HCT116 (cell line): ENCODE measurements around the gene GABRQ. TPM values are rescaled to one million over a fixed set of nuclear protein-coding genes. Genes with fewer than 3 reads are reported as not detected.

Source experiments
- ATAC-seq: fragments of 200-7000 bp; cut with Tn5 transposase; 2 replicates; pipeline ENCODE4 v1.9.1; 2020; ENCODE audit warnings: mild to moderate bottlenecking, moderate library complexity
- BruUV-seq: library from RNA; stranded (reverse); fragments of 400-500 nt; replicated peaks from 2 replicates; lab custom pipeline; 2021; lab: Mats Ljungman, UMichigan
- CTCF ChIA-PET: fragments of 300-600 bp; sonication (Branson Sonifier 250); formaldehyde crosslinking; loops from one replicate; lab custom pipeline; 2021; ENCODE audit warnings: antibody characterized with exemption; lab: Charles Lee
- POLR2A ChIA-PET: fragments of 300-600, 350-600 bp; sonication (Branson Sonifier 250); formaldehyde crosslinking; loops from one replicate; lab custom pipeline; 2021; ENCODE audit warnings: antibody characterized with exemption; lab: Charles Lee
- RAD21 ChIA-PET, 2 experiments: fragments of 300-600 bp; sonication (Branson Sonifier 250); formaldehyde crosslinking; loops; one replicate each; lab custom pipeline; 2023; ENCODE audit warnings: low total read pairs in 2 of 2; ENCODE audit not compliant: uncharacterized antibody in 2 of 2, unreplicated experiment in 2 of 2, low non-redundant PET in 1 of 2; lab: Charles Lee
- DNase-seq: peaks from one replicate; pipeline ENCODE4 v3.0.0-alpha.2; 2010; ENCODE audit warnings: low read depth, low spot score
- H2AFZ ChIP-seq: fragments of 200-600 bp; shearing (Covaris generic), sonication (generic); 2 replicates; pipeline ENCODE4 v1.6.1; 2017; ENCODE audit warnings: low read depth, mixed run types, mixed read lengths, antibody characterized with exemption, low read length; ENCODE audit not compliant: poor library complexity, severe bottlenecking
- H3K27ac ChIP-seq: 2 replicates; pipeline ENCODE4 v1.5.1; 2012; ENCODE audit warnings: low read depth, low read length
- H3K27me3 ChIP-seq: fragments of 200-600 bp; sonication (generic); 2 replicates; pipeline ENCODE4 v1.6.1; 2016; ENCODE audit warnings: mixed run types, low read length, mixed read lengths; ENCODE audit not compliant: insufficient read depth
- H3K36me3 ChIP-seq, 2 experiments: fragments of 200-500 bp in 1 of 2; fragments of 200-600 bp in 1 of 2; sonication (Bioruptor generic) in 1 of 2; sonication (generic) in 1 of 2; 2 replicates each; pipeline versions ENCODE4 v1.5.1 to v1.6.1; 2014 to 2016; ENCODE audit warnings: low read length in 2 of 2, inconsistent platforms in 1 of 2, mixed read lengths in 1 of 2, mixed run types in 1 of 2; ENCODE audit not compliant: insufficient read depth in 2 of 2, control insufficient read depth in 1 of 2
- H3K4me1 ChIP-seq, 2 experiments: fragments of 200-600 bp in 1 of 2; sonication (generic) in 1 of 2; 2 replicates each; pipeline versions ENCODE4 v1.5.1 to v1.6.1; 2012 to 2017; ENCODE audit warnings: low read length in 2 of 2, inconsistent platforms in 1 of 2, mild to moderate bottlenecking in 1 of 2, mixed read lengths in 1 of 2, mixed run types in 1 of 2, moderate library complexity in 1 of 2; ENCODE audit not compliant: insufficient read depth in 2 of 2, control insufficient read depth in 1 of 2
- H3K4me2 ChIP-seq: fragments of 200-600 bp; sonication (generic); 2 replicates; pipeline ENCODE4 v1.6.1; 2017; ENCODE audit warnings: mixed run types, low read length, mixed read lengths
- H3K4me3 ChIP-seq, 2 experiments: fragments of 200-600 bp in 1 of 2; sonication (generic) in 1 of 2; replicated peaks in 1 of 2; 2 replicates each; pipeline ENCODE4 v1.5.1; 2011 to 2016; ENCODE audit warnings: low read length in 2 of 2, control low read depth in 1 of 2, low read depth in 1 of 2, mild to moderate bottlenecking in 1 of 2, mixed read lengths in 1 of 2, mixed run types in 1 of 2
- H3K79me2 ChIP-seq: fragments of 200-600 bp; sonication (generic); 2 replicates; pipeline ENCODE4 v1.6.1; 2017; ENCODE audit warnings: mild to moderate bottlenecking, mixed run types, low read length, moderate library complexity, mixed read lengths; ENCODE audit not compliant: insufficient read depth
- H3K9ac ChIP-seq: fragments of 200-600 bp; sonication (generic); 2 replicates; pipeline ENCODE4 v1.6.1; 2016; ENCODE audit warnings: low read length, mixed read lengths
- H3K9me2 ChIP-seq: fragments of 200-600 bp; sonication (generic), shearing (Covaris generic); 2 replicates; pipeline ENCODE4 v1.6.1; 2017; ENCODE audit warnings: mixed run types, mild to moderate bottlenecking, moderate library complexity; ENCODE audit not compliant: insufficient read depth
- H3K9me3 ChIP-seq, 2 experiments: fragments of 200-500 bp in 1 of 2; fragments of 200-600 bp in 1 of 2; sonication (Bioruptor generic) in 1 of 2; sonication (generic) in 1 of 2; 2 replicates each; pipeline ENCODE4 v1.6.1; 2014 to 2017; ENCODE audit warnings: low read length in 2 of 2, mixed read lengths in 2 of 2, inconsistent platforms in 1 of 2, low read depth in 1 of 2, mild to moderate bottlenecking in 1 of 2, mixed run types in 1 of 2, moderate library complexity in 1 of 2; ENCODE audit not compliant: control insufficient read depth in 1 of 2, insufficient read depth in 1 of 2
- H4K20me1 ChIP-seq: fragments of 200-600 bp; sonication (generic), shearing (Covaris generic); 2 replicates; pipeline ENCODE4 v1.6.1; 2017; ENCODE audit warnings: mixed run types, mild to moderate bottlenecking, moderate library complexity; ENCODE audit not compliant: insufficient read depth
- CTCF ChIP-seq, 3 experiments: fragments of 200-600 bp in 1 of 3; sonication (generic) in 1 of 3; IDR thresholded peaks in 2 of 3; conservative IDR thresholded peaks in 1 of 3; 2 replicates each; pipeline ENCODE4 v1.5.1; 2012 to 2017; ENCODE audit warnings: low read depth in 2 of 3, low read length in 2 of 3, antibody characterized with exemption in 1 of 3, borderline replicate concordance in 1 of 3, control low read depth in 1 of 3, mild to moderate bottlenecking in 1 of 3, mixed read lengths in 1 of 3, mixed run types in 1 of 3, moderate library complexity in 1 of 3; ENCODE audit not compliant: insufficient read depth in 1 of 3
- EZH2phosphoT487 ChIP-seq: fragments of 200-600 bp; IDR thresholded peaks from 2 replicates; pipeline ENCODE4 v1.6.1; 2018; ENCODE audit warnings: antibody characterized with exemption, borderline replicate concordance
- MAX ChIP-seq: IDR thresholded peaks from 2 replicates; pipeline ENCODE4 v1.6.1; 2012
- SIN3A ChIP-seq: IDR thresholded peaks from 2 replicates; pipeline ENCODE4 v1.6.1; 2012; ENCODE audit warnings: low read depth
- SP1 ChIP-seq: IDR thresholded peaks from 2 replicates; pipeline ENCODE4 v1.6.1; 2012; ENCODE audit warnings: low read depth
- YY1 ChIP-seq: IDR thresholded peaks from 2 replicates; pipeline ENCODE4 v1.6.1; 2011; ENCODE audit warnings: low read length, low read depth, moderate library complexity, mild to moderate bottlenecking; ENCODE audit not compliant: insufficient replicate concordance; ENCODE audit errors: extremely low read depth
- ZBTB33 ChIP-seq: IDR thresholded peaks from 2 replicates; pipeline ENCODE4 v1.6.1; 2011; ENCODE audit warnings: mild to moderate bottlenecking, low read length, moderate library complexity; ENCODE audit not compliant: insufficient replicate concordance; ENCODE audit errors: extremely low read depth
- ZFX ChIP-seq: fragments of 450-650 bp; IDR thresholded peaks from 2 replicates; pipeline ENCODE4 v1.6.1; 2017
- ZNF274 ChIP-seq: fragments of 200-500 bp; sonication (Bioruptor generic); IDR thresholded peaks from 2 replicates; pipeline ENCODE4 v1.6.1; 2014; ENCODE audit warnings: mild to moderate bottlenecking, low read depth, low read length, inconsistent platforms
- intact Hi-C: fragments of 100-400 bp; cut with micrococcal nuclease; formaldehyde crosslinking; loops from 2 replicates; pipeline ENCODE4 v1.10.0; 2022
- total RNA-seq: library from RNA; stranded (reverse); gene quantifications from one replicate; pipeline ENCODE4 v1.2.1, GENCODE V29; 2021; ENCODE audit not compliant: unreplicated experiment

Gene GABRQ
- total RNA-seq, 1 experiment from 2014 or later, result 4.2 TPM

GRCh38 chrX:152656890-152657289, 19.2 kb downstream of the GABRQ start (continued):
- TF ChIP-seq MAX, result no peak
- no peak for TF ChIP-seq SIN3A
- TF ChIP-seq EZH2phosphoT487, result no peak
- TF ChIP-seq SP1, result no peak
- TF ChIP-seq ZBTB33, result no peak
- TF ChIP-seq ZFX, result no peak

GRCh38 chrX:152658302-152658701, 20.6 kb downstream of the GABRQ start:
- Histone ChIP-seq H3K27ac (no peak overlapping the region), H3K4me1 (no peaks in the 10 kb centered on the region), H3K79me2 (no peaks in the 10 kb centered on the region), H3K9me2 (no peaks in the 10 kb centered on the region), H2AFZ (no peak overlapping the region), H3K27me3 (no peaks in the 10 kb centered on the region), H3K9ac (no peak overlapping the region)
- intact Hi-C loops, result no loop called here
- ATAC-seq, result peak; percentile 62
- RAD21 ChIA-PET, result no interaction called here
- BruUV-seq, result no TSS peak
- no peak for DNase-seq
- CTCF ChIA-PET, result interaction anchor here (1.3 kb wide), 1 partner anchor 905 kb away, joined by 4 read pairs; no protein-coding TSS in a partner anchor
- TF ChIP-seq YY1, result no peak
- TF ChIP-seq CTCF (IDR thresholded peaks at IDR 0.05 in 2 of 3, conservative IDR thresholded peaks at IDR 0.05 in 1 of 3; ENCODE audit: borderline replicate concordance in 1 of 3, insufficient read depth in 1 of 3, low read depth in 2 of 3, low read length in 2 of 3), result peak; percentile 8 to 38 (median 38); a peak in 5 of 6 replicates
- no peak for TF ChIP-seq SP1
- TF ChIP-seq ZNF274, result no peak
- TF ChIP-seq, all 23 proteins: peak for 1
- H3K9me3 ChIP-seq, result no peaks in the 10 kb centered on the region
- no peak overlapping the region for H3K4me2 ChIP-seq
- no peaks in the 10 kb centered on the region for H4K20me1 ChIP-seq
- no peak overlapping the region for H3K4me3 ChIP-seq
- POLR2A ChIA-PET, result no interaction called here
- no peaks in the 10 kb centered on the region for H3K36me3 ChIP-seq
